ENCODE measurements around the gene NBEAL2.

DNA sequence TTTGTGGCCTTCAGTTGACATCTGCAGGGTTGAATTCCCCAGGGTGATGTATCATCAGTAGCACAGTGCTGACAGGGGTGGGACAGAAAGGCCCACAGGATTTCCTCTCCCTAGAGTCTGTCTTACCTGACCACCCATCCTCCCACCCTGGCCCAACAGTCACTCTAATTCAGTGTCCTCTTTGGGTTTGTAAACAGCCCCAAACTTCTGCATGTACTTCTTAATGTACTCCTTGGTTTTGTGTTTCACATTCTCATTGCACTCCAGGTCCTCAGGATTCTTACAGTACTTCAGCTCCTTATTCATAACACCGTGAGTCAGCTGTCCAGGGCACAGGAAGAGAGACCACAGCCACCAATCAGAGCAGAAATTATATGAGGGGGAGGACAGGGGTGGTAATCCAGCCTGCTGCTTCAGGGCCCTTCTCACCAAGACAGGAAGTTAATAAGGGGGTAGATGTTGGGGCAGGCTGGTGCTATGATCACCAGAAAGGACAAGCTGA lies 37.5 kb downstream of the NBEAL2 start:
- TF ChIP-seq, protein P1, sequence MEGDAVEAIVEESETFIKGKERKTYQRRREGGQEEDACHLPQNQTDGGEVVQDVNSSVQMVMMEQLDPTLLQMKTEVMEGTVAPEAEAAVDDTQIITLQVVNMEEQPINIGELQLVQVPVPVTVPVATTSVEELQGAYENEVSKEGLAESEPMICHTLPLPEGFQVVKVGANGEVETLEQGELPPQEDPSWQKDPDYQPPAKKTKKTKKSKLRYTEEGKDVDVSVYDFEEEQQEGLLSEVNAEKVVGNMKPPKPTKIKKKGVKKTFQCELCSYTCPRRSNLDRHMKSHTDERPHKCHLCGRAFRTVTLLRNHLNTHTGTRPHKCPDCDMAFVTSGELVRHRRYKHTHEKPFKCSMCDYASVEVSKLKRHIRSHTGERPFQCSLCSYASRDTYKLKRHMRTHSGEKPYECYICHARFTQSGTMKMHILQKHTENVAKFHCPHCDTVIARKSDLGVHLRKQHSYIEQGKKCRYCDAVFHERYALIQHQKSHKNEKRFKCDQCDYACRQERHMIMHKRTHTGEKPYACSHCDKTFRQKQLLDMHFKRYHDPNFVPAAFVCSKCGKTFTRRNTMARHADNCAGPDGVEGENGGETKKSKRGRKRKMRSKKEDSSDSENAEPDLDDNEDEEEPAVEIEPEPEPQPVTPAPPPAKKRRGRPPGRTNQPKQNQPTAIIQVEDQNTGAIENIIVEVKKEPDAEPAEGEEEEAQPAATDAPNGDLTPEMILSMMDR (IDR thresholded peaks at IDR 0.05), result no peak
- no peak for TF ChIP-seq POLR2A (IDR thresholded peaks at IDR 0.05)
